HG03378 (cell line): ENCODE measurements around the gene C19orf44.
"Not testable (repeated sequence)": the region's sequence is repeated elsewhere in the genome, so short reads cannot be mapped to it uniquely, and the experiment has no call there.

Experiments
- ATAC-seq: cut with Tn5 transposase; IDR thresholded peaks from one replicate; pipeline ENCODE4 v1.9.1; 2021; ENCODE audit warnings: mild to moderate bottlenecking, moderate library complexity; ENCODE audit not compliant: unreplicated experiment

The C19orf44 gene

GRCh38 chr19:16466802-16467427, 29.3 kb upstream of the C19orf44 start:
- ATAC-seq, result not testable (repeated sequence)

GRCh38 chr19:16467581-16467980, 28.6 kb upstream of the C19orf44 start:
- ATAC-seq, result no peak

GRCh38 chr19:16470541-16470910, 25.7 kb upstream of the C19orf44 start:
- ATAC-seq, result no peak

- no peak for ATAC-seq
Observed at GRCh38 chr19:16470911-16471811, 25.0 kb upstream of the C19orf44 start.

- ATAC-seq, result not testable (repeated sequence)
Observed at GRCh38 chr19:16472559-16472899, 23.7 kb upstream of the C19orf44 start.

GRCh38 chr19:16472992-16473391, 23.2 kb upstream of the C19orf44 start:
- ATAC-seq, result no peak

GRCh38 chr19:16473875-16474392, 22.3 kb upstream of the C19orf44 start:
- ATAC-seq, result no peak

GRCh38 chr19:16476401-16476800, 19.8 kb upstream of the C19orf44 start:
- ATAC-seq, result no peak

GRCh38 chr19:16477311-16477710, 18.9 kb upstream of the C19orf44 start:
- ATAC-seq, result no peak

- ATAC-seq, result no peak
Observed at GRCh38 chr19:16482745-16483144, 13.4 kb upstream of the C19orf44 start.

GRCh38 chr19:16486476-16486875, 9.7 kb upstream of the C19orf44 start:
- not testable (repeated sequence) for ATAC-seq

GRCh38 chr19:16496613-16496983, 404 bp downstream of the C19orf44 start:
- ATAC-seq, result no peak

- no peak for ATAC-seq
Observed at GRCh38 chr19:16497042-16497441, 848 bp downstream of the C19orf44 start.

GRCh38 chr19:16497837-16498236, 1.6 kb downstream of the C19orf44 start:
- ATAC-seq, result no peak

GRCh38 chr19:16504271-16504670, 8.1 kb downstream of the C19orf44 start:
- ATAC-seq, result no peak

- ATAC-seq, result not testable (repeated sequence)
Observed at GRCh38 chr19:16506161-16506560, 10.0 kb downstream of the C19orf44 start.

GRCh38 chr19:16506961-16507360, 10.8 kb downstream of the C19orf44 start:
- ATAC-seq, result no peak

- ATAC-seq, result no peak
Observed at GRCh38 chr19:16508546-16508945, 12.4 kb downstream of the C19orf44 start.

GRCh38 chr19:16509141-16510061, 13.2 kb downstream of the C19orf44 start:
- ATAC-seq, result no peak

GRCh38 chr19:16512611-16513010, 16.4 kb downstream of the C19orf44 start:
- not testable (repeated sequence) for ATAC-seq

- ATAC-seq, result no peak
Observed at GRCh38 chr19:16514383-16515019, 18.3 kb downstream of the C19orf44 start.
